CD4-positive, alpha-beta T cell treated with Interleukin-17A for 1 hour (primary cell): ENCODE measurements around the gene CCDC43.
"Not testable (repeated sequence)": the region's sequence is repeated elsewhere in the genome, so short reads cannot be mapped to it uniquely, and the experiment has no call there.

ENCODE experiments used
- DNase-seq: peaks from one replicate; pipeline ENCODE4 v3.0.0-alpha.2; 2020

CCDC43 gene, protein sequence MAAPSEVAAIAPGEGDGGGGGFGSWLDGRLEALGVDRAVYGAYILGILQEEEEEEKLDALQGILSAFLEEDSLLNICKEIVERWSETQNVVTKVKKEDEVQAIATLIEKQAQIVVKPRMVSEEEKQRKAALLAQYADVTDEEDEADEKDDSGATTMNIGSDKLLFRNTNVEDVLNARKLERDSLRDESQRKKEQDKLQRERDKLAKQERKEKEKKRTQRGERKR

DNA sequence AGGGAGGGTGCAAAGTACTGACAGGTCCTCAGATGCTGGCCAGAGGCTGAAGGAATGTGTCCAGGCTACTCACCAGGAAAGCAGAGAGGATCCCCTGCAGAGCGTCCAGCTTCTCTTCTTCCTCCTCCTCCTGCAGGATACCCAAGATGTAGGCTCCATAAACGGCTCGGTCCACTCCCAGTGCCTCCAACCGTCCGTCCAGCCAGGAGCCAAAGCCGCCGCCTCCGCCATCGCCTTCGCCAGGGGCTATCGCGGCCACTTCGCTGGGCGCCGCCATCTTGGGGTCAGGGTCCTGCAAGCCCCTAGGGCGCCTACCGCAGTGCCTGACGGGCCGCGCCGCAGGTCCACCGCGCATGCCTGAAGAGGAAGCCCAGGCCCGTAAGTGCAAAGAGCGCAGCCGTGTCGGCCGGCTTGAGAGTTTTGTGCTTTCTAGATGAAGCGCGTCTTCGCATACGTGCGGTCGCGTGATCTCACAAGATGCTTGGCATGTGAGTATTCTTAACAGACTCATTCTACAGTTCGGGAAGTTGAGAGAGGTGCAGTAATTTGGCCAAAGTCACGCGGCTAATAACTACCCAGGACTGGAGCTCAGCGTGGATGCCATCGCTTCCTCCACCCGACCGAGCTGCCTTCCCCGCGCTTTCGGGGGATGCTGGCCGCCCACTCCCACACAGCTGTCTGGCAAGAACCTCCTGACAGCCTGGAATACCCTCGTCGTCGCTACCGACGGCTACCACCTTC, at the start of gene CCDC43:
TSS of gene CCDC43 (minus strand) at position 300 of the 741 bp plus-strand sequence. CDS start at position 277, 23 bp downstream.
- peak; percentile 93 for DNase-seq

DNA sequence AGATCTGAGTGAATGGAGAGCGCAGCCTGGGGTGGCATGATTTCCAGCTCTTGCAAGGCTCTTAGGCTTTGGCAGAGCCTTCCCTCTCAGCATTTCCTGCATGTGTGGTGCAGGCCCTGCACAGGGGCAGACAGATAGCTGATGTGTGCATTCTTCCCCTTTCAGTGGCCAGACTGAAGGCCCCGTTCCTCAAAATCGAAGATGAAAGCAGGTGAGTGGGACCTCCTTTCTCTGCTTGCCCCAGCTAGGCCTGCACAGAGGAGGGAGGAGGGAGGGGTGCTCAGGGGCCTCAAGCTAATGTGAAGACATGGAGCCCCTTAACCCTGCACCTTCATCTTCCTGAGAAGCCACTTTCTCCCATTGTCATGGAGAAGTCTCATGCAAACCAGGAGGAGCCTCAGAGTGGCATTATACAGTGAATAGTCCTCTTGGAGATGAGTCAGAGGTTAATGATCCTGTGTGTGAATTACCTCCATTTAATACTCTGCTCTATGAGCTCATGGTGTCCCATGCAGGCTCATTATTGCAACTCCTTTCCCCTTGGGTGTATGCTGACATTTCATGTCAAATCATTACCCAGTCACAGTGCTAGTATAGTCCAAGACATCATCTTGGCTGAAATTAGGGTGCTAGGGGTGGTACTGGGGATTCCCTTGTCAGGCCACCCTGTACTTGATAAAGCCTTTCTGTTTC, 48.8 kb upstream of the CCDC43 start:
- DNase-seq, result no peak

DNA sequence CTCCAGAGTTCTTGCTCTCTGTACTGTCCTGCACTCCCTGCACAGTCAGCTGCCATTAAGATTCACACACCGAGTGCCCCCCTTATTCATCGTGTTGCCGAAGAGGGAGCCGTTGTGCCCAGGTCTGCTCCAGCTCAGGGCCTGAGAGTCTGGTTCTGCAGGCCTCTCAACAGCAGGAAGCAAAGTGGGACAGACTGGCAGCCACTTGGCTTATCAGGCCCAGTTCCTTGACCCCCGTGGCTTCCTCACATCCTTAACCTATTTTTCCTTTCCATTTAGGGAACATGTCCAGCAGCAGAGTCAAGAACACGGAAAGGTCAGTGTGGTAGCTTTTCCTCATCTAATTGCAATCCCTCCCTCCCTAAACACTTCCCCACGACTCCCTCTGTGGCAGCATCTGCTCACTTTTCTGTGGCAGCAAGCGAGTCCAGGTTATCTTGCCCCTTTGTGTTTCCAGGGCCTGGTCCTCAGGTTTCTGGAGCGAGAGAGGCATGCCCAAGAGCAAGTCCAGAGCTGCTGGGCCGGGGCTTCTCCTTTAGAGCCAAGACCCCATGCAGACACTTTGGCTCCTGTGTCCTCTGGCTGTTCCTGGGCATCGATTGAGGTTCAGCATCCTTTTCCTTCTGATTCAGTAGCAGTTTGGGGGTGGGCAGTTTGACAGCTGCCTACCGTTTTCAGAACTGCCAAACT, 47.1 kb upstream of the CCDC43 start:
- no peak for DNase-seq

DNA sequence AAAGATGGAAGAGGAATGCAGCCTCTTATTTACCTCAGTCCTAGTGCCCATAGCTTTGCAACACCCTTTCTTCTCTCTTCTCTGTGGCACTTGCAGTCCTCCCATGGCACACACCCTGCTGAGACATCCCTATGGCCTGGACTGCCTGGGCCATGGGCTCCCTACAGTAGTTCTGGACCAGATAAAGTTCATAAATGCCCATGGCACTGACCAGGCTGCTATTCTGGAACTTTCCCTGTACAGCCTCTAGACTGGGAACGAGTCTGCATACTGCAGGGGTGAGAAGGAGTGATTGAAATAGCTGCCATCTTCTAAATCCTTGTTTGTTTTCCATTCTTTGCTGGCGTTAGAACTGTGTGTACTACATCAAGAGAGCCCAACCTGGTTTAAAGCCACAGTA, 44.7 kb upstream of the CCDC43 start:
- no peak for DNase-seq

DNA sequence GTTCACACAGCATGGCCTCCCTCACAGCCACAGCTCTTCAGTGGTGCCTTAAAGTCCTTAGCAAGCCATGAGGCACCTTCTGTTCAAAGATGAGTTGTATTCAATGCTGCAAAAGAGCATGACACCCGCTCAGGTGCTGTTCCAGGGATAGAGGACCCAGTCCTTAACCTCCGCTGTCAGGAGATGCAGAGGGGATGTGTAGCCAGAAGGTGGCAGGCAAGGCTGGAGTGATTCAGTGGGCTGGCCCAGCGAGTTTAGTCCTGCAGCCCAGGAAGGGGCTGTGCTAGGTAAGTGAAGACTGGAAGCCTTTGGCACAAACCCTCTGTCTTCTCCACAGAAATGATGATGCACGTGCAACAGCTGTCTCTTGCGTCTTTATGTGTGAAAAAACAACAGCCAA, 44.2 kb upstream of the CCDC43 start:
- DNase-seq, result no peak

- not testable (repeated sequence) for DNase-seq
Measured at GRCh38 chr17:44726121-44726520, 36.5 kb upstream of the CCDC43 start.

DNA sequence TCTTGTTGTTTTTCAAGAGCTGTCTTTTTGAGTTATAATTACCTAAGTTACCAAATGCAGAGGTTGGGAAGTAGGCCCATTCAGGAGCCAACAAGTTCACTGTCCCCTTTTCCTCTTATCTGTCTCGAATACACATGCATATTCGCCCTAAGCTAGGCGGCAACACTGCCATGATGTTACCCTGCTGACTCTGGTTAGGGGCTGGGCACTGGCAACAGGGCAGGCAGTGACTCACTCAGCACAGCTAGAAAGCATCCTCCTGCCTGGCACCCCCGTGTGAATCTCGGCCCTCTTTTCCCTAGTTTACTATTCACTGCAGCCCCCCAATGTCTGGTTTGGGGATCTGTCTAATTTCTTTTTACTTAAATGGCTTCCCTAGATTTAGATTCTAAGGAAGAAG, 32.7 kb upstream of the CCDC43 start:
- no peak for DNase-seq

GRCh38 chr17:44719444-44719843, 29.9 kb upstream of the CCDC43 start:
- no peak for DNase-seq

GRCh38 chr17:44708401-44709263, 19.1 kb upstream of the CCDC43 start, which contains the start of gene DBF4B:
Gene DBF4B (plus strand): TSS chr17:44708665. CDS start chr17:44708821, 156 bp downstream.
- DNase-seq, result peak; percentile 92

DNA sequence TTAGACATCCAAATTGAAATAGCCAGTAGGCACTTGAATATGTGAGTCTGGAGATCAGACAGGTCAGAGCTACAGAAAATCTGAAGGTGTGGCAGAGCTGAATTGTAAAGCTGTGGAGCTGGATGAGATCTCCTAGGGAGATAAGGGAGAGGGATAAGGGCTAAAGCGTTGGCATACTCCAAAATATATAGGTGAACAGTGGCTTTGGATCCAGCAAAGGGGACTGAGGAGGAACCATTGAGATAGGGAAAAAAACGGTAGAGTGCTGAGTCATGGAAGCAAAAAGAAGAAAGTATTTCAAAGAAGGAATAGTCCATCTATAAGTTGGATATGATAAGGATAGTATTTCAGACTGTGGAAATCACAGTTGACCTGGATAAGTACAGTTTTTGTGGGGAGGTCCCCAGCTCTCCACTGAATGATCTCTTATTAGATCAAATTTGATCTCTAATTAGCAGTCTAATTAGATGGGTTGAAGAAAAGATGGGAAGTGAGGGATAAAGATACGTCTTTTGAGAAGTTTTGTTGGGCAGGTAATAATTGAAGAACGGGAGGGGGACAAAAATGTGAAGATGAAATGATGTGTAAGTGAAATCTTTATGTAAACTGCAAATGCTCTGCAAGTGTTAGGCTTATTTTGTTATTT, 18.3 kb upstream of the CCDC43 start:
- no peak for DNase-seq

DNA sequence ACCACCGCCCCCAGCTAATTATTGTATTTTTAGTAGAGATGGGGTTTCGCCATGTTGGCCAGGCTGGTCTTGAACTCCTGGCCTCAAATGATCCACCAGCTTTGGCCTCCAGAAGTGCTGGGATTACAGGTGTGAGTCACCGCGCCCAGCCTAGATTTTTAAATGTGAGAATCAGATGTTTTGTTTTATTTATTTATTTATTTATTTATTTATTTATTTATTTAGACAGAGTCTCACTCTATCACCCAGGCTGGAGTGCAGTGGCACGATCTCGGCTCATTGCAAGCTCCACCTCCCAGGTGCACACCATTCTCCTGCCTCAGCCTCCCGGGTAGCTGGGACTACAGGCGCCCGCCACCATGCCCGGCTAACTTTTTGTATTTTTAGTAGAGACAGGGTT, 10.7 kb upstream of the CCDC43 start:
- DNase-seq, result not testable (repeated sequence)

- DNase-seq, result no peak
Measured at GRCh38 chr17:44693609-44694008, 4.0 kb upstream of the CCDC43 start.

DNA sequence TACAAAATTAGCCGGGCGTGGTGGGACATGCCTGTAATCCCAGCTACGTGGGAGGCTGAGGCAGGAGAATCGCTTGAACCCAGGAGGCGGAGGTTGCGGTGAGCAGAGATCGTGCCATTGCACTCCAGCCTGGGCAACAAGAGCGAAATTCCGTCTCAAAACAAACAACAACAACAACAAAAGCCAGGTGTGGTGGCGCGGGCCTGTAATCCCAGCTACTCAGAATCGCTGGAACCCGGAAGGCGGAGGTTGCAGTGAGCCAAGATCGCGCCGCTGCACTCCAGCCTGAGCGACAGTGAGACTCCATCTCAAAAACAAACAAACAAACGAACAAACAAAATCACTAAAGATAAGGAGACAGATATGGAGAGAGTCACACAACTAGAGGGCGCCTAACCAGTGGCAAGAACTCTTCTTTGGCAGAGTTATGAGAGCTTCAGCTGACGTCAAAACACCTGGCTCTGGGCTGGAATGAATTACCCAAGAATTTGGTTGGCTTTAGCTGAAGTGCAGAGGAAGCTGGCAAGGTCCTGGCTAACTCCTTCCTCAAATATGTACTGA, 1.2 kb upstream of the CCDC43 start:
- peak; percentile 25 for DNase-seq

- no peak for DNase-seq
Measured at GRCh38 chr17:44688675-44689476, 700 bp downstream of the CCDC43 start.

DNA sequence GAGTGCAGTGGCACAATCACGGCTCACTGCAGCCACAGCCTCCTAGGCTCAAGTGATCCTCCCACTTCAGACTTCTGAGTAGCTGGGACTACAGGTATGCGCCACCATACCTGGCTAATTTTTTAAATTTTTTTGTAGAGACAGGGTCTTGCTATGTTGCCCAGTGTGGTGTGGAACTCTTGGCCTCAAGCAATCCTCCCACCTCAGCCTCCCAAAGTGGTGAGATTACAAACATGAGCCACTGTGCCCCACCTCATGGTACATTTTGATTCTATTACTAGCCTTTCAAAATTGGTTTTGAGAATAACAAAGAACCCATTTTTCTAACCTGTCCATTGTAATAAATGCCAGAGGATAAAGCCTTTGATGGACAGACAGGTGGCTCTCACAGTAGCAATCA, 1.4 kb downstream of the CCDC43 start:
- DNase-seq, result no peak

- DNase-seq, result no peak
Measured at GRCh38 chr17:44687756-44688155, 1.8 kb downstream of the CCDC43 start.

- not testable (repeated sequence) for DNase-seq
Measured at GRCh38 chr17:44683303-44683702, 6.3 kb downstream of the CCDC43 start.

GRCh38 chr17:44677136-44677535, 12.4 kb downstream of the CCDC43 start:
- no peak for DNase-seq

DNA sequence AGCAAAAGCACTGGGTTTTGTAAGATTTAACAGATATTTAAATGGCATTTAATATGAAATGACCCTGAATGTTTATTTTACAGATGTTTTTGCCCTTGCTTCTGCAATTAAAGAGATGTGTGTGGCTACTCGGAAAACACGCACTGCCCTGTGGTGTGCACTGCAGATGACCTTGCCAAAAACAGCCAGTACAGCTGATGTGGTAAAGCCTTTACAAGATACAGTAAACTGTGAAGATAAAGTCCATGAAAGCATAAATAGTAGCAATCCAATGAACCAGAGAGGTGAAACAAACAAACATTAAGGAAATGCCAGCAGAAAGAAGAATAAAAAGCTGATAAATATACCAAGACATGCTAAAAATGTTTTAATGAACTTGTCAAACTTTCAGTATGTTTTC, 15.7 kb downstream of the CCDC43 start:
- no peak for DNase-seq

DNA sequence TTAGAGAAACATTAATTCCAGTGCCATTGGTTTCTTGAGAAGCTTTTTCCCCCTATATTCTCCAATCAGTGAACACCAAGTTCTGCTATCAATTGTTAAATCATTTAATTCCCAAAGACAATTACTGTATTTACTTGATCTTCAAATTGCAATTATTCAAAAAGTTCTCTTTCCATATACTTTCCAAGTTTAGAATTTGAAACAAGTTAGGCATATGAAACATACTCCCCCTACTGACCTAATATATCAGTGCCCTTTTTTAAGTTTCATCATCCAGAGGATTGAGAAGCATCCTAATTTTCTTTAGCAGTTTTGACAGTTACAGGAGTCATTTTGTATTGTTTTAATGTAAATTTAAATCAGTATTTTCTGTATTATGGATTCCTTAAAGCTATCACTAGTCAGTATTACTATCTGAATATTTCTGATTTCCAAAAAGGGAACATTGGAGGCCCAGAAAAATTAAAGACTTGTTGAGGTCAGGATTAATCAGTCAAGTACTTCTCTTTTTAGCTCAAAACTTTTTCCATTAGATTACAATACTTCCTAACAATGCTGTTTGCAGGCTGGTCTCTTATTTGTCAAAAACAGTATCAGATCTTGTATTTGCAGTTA, 17.0 kb downstream of the CCDC43 start:
- DNase-seq, result no peak
